Endothelial cell of umbilical vein (primary cell): ENCODE data around the gene SRD5A2.

Source experiments
- EZH2 ChIP-seq: IDR thresholded peaks from 2 replicates; pipeline ENCODE4 v1.6.1; 2012; ENCODE audit warnings: borderline replicate concordance, low read depth, mild to moderate bottlenecking, moderate library complexity, low read length, inconsistent platforms; ENCODE audit not compliant: severe bottlenecking
- FOS ChIP-seq: IDR thresholded peaks from 2 replicates; pipeline ENCODE4 v1.6.1; 2011; ENCODE audit warnings: mild to moderate bottlenecking, low read length, moderate library complexity, borderline replicate concordance; ENCODE audit not compliant: insufficient read depth
- GATA2 ChIP-seq: IDR thresholded peaks from 2 replicates; pipeline ENCODE4 v1.7.0; 2011; ENCODE audit warnings: low read depth, mild to moderate bottlenecking, moderate library complexity, mixed read lengths, low read length; ENCODE audit not compliant: insufficient read length, insufficient read depth
- JUN ChIP-seq: IDR thresholded peaks from 2 replicates; pipeline ENCODE4 v1.6.1; 2011; ENCODE audit warnings: borderline replicate concordance, low read depth; ENCODE audit not compliant: insufficient read length, insufficient read depth
- MYC ChIP-seq: IDR thresholded peaks from one replicate; pipeline ENCODE4 v1.6.1; 2011; ENCODE audit warnings: mild to moderate bottlenecking, low read depth, low read length
- POLR2A ChIP-seq: IDR thresholded peaks from 2 replicates; pipeline ENCODE4 v1.6.1; 2012; ENCODE audit warnings: low read depth, mild to moderate bottlenecking, control low read depth, low read length
- POLR2AphosphoS5 ChIP-seq: IDR thresholded peaks from 2 replicates; pipeline ENCODE4 v1.6.1; 2012; ENCODE audit warnings: low read depth, mild to moderate bottlenecking, control low read depth, low read length, moderate library complexity; ENCODE audit not compliant: insufficient read depth
- TF ChIP-seq, protein P1 (sequence below), 2 donors: IDR thresholded peaks; 1 replicate in 1 of 2; 2 replicates in 1 of 2; pipeline ENCODE4 v1.5.1; 2011; ENCODE audit warnings: low read length in 2 of 2, mild to moderate bottlenecking in 2 of 2, moderate library complexity in 2 of 2, control low read depth in 1 of 2, inconsistent platforms in 1 of 2, low read depth in 1 of 2; ENCODE audit not compliant: insufficient read depth in 1 of 2; ENCODE audit errors: extremely low read depth in 1 of 2
- TF ChIP-seq, protein P2 (sequence below): IDR thresholded peaks from 2 replicates; pipeline ENCODE4 v1.6.1; 2011; ENCODE audit not compliant: insufficient read depth, insufficient read length

DNA sequence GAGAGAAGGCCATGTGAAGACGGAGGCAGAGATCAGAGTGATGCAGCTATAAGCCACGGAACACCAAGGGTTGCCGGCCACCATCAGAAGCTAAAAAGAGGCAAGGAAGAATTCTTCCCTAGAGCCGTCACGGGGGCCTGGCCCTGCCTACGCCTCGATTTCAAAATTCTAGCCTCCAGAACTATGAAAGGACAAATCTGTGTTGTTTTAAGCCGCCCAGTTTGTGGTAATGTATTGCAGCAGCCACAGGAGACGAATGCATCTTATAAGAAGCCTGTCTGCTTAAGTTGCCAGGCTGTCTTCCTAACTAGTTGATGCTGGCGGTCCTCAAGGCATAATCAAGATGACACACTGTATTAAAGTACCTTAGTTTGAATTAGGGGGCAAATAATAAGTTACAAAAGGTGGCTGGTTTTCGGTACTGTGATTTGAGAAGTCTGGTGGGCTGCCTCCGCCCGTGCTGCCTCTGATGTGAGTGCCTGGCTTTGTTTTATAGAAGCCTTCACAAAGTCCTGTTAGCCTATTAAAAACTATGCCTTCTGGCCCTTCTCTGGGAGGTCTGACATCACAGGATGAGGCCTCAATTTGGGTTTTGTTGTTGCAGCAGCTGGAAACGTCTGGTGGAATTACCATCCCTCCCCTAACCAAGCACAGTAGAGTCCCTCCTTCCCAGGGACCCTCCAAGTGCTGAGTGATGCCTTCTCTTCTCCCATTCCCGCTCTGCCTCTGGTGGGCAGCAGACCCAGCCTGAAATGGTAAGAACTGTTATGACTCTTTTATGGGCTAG lies 53.6 kb downstream of the SRD5A2 start:
- no peak for TF ChIP-seq EZH2
- TF ChIP-seq, protein P1, sequence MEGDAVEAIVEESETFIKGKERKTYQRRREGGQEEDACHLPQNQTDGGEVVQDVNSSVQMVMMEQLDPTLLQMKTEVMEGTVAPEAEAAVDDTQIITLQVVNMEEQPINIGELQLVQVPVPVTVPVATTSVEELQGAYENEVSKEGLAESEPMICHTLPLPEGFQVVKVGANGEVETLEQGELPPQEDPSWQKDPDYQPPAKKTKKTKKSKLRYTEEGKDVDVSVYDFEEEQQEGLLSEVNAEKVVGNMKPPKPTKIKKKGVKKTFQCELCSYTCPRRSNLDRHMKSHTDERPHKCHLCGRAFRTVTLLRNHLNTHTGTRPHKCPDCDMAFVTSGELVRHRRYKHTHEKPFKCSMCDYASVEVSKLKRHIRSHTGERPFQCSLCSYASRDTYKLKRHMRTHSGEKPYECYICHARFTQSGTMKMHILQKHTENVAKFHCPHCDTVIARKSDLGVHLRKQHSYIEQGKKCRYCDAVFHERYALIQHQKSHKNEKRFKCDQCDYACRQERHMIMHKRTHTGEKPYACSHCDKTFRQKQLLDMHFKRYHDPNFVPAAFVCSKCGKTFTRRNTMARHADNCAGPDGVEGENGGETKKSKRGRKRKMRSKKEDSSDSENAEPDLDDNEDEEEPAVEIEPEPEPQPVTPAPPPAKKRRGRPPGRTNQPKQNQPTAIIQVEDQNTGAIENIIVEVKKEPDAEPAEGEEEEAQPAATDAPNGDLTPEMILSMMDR (IDR thresholded peaks at IDR 0.05; ENCODE audit: extremely low read depth in 1 of 2, insufficient read depth in 1 of 2, low read depth in 1 of 2, low read length in 2 of 2), result no peak
- TF ChIP-seq, protein P2, sequence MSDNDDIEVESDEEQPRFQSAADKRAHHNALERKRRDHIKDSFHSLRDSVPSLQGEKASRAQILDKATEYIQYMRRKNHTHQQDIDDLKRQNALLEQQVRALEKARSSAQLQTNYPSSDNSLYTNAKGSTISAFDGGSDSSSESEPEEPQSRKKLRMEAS, result no peak
- TF ChIP-seq POLR2A, result no peak
- no peak for TF ChIP-seq POLR2AphosphoS5
- no peak for TF ChIP-seq JUN
- TF ChIP-seq MYC, result no peak
- TF ChIP-seq FOS, result no peak
- TF ChIP-seq GATA2, result no peak
